CD4-positive, alpha-beta memory T cell (primary cell): Measurements from ENCODE around the gene SLC17A9. TPM values are rescaled to one million over a fixed set of nuclear protein-coding genes. Genes with fewer than 3 reads are reported as not detected.
A peak's percentile ranks its signal among the peaks of the same experiment; 100 is the strongest.

Experiments used
- CTCF ChIA-PET: fragments of 350-600 bp; sonication (Branson Sonifier 250); formaldehyde crosslinking; loops from one replicate; lab custom pipeline; 2021; ENCODE audit warnings: inconsistent platforms; ENCODE audit not compliant: partially characterized antibody; lab: Charles Lee
- POLR2A ChIA-PET: fragments of 350-600 bp; sonication (Branson Sonifier 250); formaldehyde crosslinking; loops from one replicate; lab custom pipeline; 2021; ENCODE audit not compliant: partially characterized antibody; lab: Charles Lee
- DNase-seq, 5 donors: peaks; one replicate each; pipeline versions ENCODE4 v3.0.0 to v3.0.0-alpha.2; 2020 to 2022; ENCODE audit warnings: mixed read lengths in 1 of 5
- H3K27ac ChIP-seq: one replicate; pipeline ENCODE4 v1.7.0; 2013; ENCODE audit warnings: low read depth, low read length
- H3K27me3 ChIP-seq: 2 replicates; pipeline ENCODE4 v1.7.0; 2013; ENCODE audit warnings: mild to moderate bottlenecking, low read length, moderate library complexity; ENCODE audit not compliant: insufficient read depth
- H3K36me3 ChIP-seq: 2 replicates; pipeline ENCODE4 v1.7.0; 2013; ENCODE audit warnings: mild to moderate bottlenecking, low read length, moderate library complexity; ENCODE audit not compliant: insufficient read depth
- H3K4me1 ChIP-seq: 2 replicates; pipeline ENCODE4 v1.7.0; 2013; ENCODE audit warnings: mild to moderate bottlenecking, low read length, moderate library complexity; ENCODE audit not compliant: insufficient read depth
- H3K4me3 ChIP-seq, 2 donors: one replicate each; pipeline ENCODE4 v1.7.0; 2013; ENCODE audit warnings: low read length in 2 of 2, mild to moderate bottlenecking in 1 of 2
- H3K9me3 ChIP-seq, 2 donors: one replicate each; pipeline ENCODE4 v1.7.0; 2013; ENCODE audit warnings: low read length in 2 of 2, control low read depth in 1 of 2; ENCODE audit not compliant: control insufficient read depth in 1 of 2
- H3K27ac Mint-ChIP-seq, 7 donors: one replicate each; pipeline ENCODE4 v1.8.0; 2020 to 2021; ENCODE audit warnings: mixed read lengths in 7 of 7, mild to moderate bottlenecking in 6 of 7, inconsistent platforms in 3 of 7, moderate library complexity in 3 of 7
- H3K27me3 Mint-ChIP-seq, 2 donors: one replicate each; pipeline ENCODE4 v1.8.0; 2020 to 2021; ENCODE audit warnings: mixed read lengths in 2 of 2
- H3K36me3 Mint-ChIP-seq, 2 donors: one replicate each; pipeline ENCODE4 v1.8.0; 2020 to 2021; ENCODE audit warnings: mixed read lengths in 2 of 2, inconsistent platforms in 1 of 2, mild to moderate bottlenecking in 1 of 2
- H3K4me1 Mint-ChIP-seq, 4 donors: one replicate each; pipeline ENCODE4 v1.8.0; 2020 to 2021; ENCODE audit warnings: mixed read lengths in 4 of 4, mild to moderate bottlenecking in 1 of 4
- H3K4me3 Mint-ChIP-seq, 8 donors: one replicate each; pipeline ENCODE4 v1.8.0; 2020 to 2021; ENCODE audit warnings: mixed read lengths in 8 of 8, mild to moderate bottlenecking in 7 of 8, moderate library complexity in 6 of 8, inconsistent platforms in 3 of 8
- H3K9me3 Mint-ChIP-seq, 8 donors: one replicate each; pipeline ENCODE4 v1.8.0; 2020 to 2021; ENCODE audit warnings: mixed read lengths in 8 of 8, mild to moderate bottlenecking in 5 of 8, inconsistent platforms in 3 of 8, moderate library complexity in 1 of 8
- intact Hi-C: fragments of 100-400 bp; cut with micrococcal nuclease; formaldehyde crosslinking; loops from one replicate; pipeline ENCODE4 v1.15.1; 2023
- polyA plus RNA-seq, 2 donors: library from polyadenylated mRNA; unstranded; fragments of 300-500 nt; fragmentation: Illumina TruSeq; gene quantifications; one replicate each; pipeline ENCODE4 v1.2.3, GENCODE V29; 2021
- total RNA-seq, 2 experiments: library from RNA; stranded (reverse); gene quantifications; one replicate each; pipeline ENCODE4 v1.2.3, GENCODE V29; 2021

SLC17A9 gene
- total and polyA plus RNA-seq, 4 experiments from 2014 or later = 0.13 to 2.4 (median 2.1) TPM; not detected in 1

GRCh38 chr20:62949962-62950361 is 2.5 kb upstream of the SLC17A9 start:
- no peak overlapping the region for H3K4me3 ChIP-seq
- intact Hi-C loops = loop anchor here (10.0 kb wide), 1 partner anchor 55 kb away; the partner anchor contains the start of gene BHLHE23
- no peak overlapping the region for H3K27ac ChIP-seq
- peak overlapping the region in 1 of 8 donors; percentile 39 for H3K4me3 Mint-ChIP-seq
- H3K27me3 ChIP-seq = no peaks in the 10 kb centered on the region
- peaks cover 24 to 46% of the 10 kb centered on the region in 2 donors for H3K36me3 Mint-ChIP-seq
- peaks cover 37% of the 10 kb centered on the region for H3K36me3 ChIP-seq
- CTCF ChIA-PET = interaction anchor here (1.6 to 1.8 kb wide), 2 partner anchors 31 to 49 kb away, joined by 4 read pairs; no protein-coding TSS in a partner anchor
- H3K4me1 Mint-ChIP-seq = peaks cover 11 to 31% (median 24%) of the 10 kb centered on the region in 4 donors
- H3K9me3 Mint-ChIP-seq = no peaks in the 10 kb centered on the region
- peaks cover 28% of the 10 kb centered on the region for H3K4me1 ChIP-seq
- POLR2A ChIA-PET = interaction anchor here (1.0 to 2.3 kb wide), 4 partner anchors 12 to 46 kb away, joined by 3 to 12 read pairs (median 3); partner anchors contain the start of gene GID8
- no peaks in the 10 kb centered on the region for H3K27me3 Mint-ChIP-seq
- no peak overlapping the region for H3K27ac Mint-ChIP-seq
- DNase-seq = no peak
- H3K9me3 ChIP-seq = no peaks in the 10 kb centered on the region

GRCh38 chr20:62950741-62951140 is 1.8 kb upstream of the SLC17A9 start:
- DNase-seq = no peak
- H3K27me3 Mint-ChIP-seq = no peaks in the 10 kb centered on the region
- ChIA-PET POLR2A (interaction anchor here (1.0 kb wide), 1 partner anchor 13 kb away, joined by 6 read pairs; the partner anchor contains the start of gene GID8), CTCF (interaction anchor here (1.6 kb wide), 1 partner anchor 49 kb away, joined by 4 read pairs; no protein-coding TSS in a partner anchor)
- no peaks in the 10 kb centered on the region for H3K9me3 Mint-ChIP-seq
- Histone ChIP-seq H3K36me3 (peaks cover 31% of the 10 kb centered on the region), H3K4me3 (no peak overlapping the region), H3K27me3 (no peaks in the 10 kb centered on the region), H3K27ac (no peak overlapping the region), H3K4me1 (peaks cover 28% of the 10 kb centered on the region), H3K9me3 (no peaks in the 10 kb centered on the region)
- peaks cover 11 to 31% (median 24%) of the 10 kb centered on the region in 4 donors for H3K4me1 Mint-ChIP-seq
- H3K4me3 Mint-ChIP-seq = peak overlapping the region in 1 of 8 donors; percentile 9
- peaks cover 19 to 38% of the 10 kb centered on the region in 2 donors for H3K36me3 Mint-ChIP-seq
- intact Hi-C loops = loop anchor here (10.0 kb wide), 1 partner anchor 54 kb away; the partner anchor contains the start of gene BHLHE23
- H3K27ac Mint-ChIP-seq = peak overlapping the region in 2 of 7 donors; percentile 5 to 37

GRCh38 chr20:62951143-62951895 is 1.2 kb upstream of the SLC17A9 start:
- Mint-ChIP-seq H3K9me3 (no peaks in the 10 kb centered on the region), H3K27ac (peak overlapping the region in 3 of 7 donors; percentile 29 to 53 (median 41)), H3K4me3 (peak overlapping the region in 2 of 8 donors; percentile 25 to 50), H3K4me1 (peaks cover 11 to 31% (median 24%) of the 10 kb centered on the region in 4 donors), H3K36me3 (peaks cover 19 to 32% of the 10 kb centered on the region in 2 donors), H3K27me3 (no peaks in the 10 kb centered on the region)
- H3K36me3 ChIP-seq = peaks cover 25% of the 10 kb centered on the region
- peaks cover 28% of the 10 kb centered on the region for H3K4me1 ChIP-seq
- DNase-seq = no peak
- ChIA-PET CTCF (interaction anchor here (0.6 to 1.6 kb wide), 2 partner anchors 11 to 50 kb away, joined by 3 to 4 read pairs; no protein-coding TSS in a partner anchor), POLR2A (interaction anchor here (1.0 kb wide), 1 partner anchor 13 kb away, joined by 6 read pairs; the partner anchor contains the start of gene GID8)
- intact Hi-C loops = loop anchor here (10.0 kb wide), 1 partner anchor 53 kb away; the partner anchor contains the start of gene BHLHE23
- no peaks in the 10 kb centered on the region for H3K9me3 ChIP-seq
- H3K4me3 ChIP-seq = no peak overlapping the region
- no peak overlapping the region for H3K27ac ChIP-seq
- no peaks in the 10 kb centered on the region for H3K27me3 ChIP-seq

GRCh38 chr20:62951896-62952372 is 575 bp upstream of the SLC17A9 start:
- H3K27ac Mint-ChIP-seq = peak overlapping the region in 3 of 7 donors; percentile 35 to 75 (median 72)
- peak overlapping the region in 2 of 8 donors; percentile 4 to 65 for H3K4me3 Mint-ChIP-seq
- Histone ChIP-seq H3K4me1 (peaks cover 28% of the 10 kb centered on the region), H3K9me3 (no peaks in the 10 kb centered on the region), H3K27me3 (no peaks in the 10 kb centered on the region), H3K27ac (no peak overlapping the region), H3K36me3 (peaks cover 19% of the 10 kb centered on the region), H3K4me3 (no peak overlapping the region)
- POLR2A ChIA-PET = interaction anchor here (1.0 kb wide), 1 partner anchor 14 kb away, joined by 6 read pairs; the partner anchor contains the start of gene GID8
- peaks cover 11 to 31% (median 24%) of the 10 kb centered on the region in 4 donors for H3K4me1 Mint-ChIP-seq
- DNase-seq = no peak
- no peaks in the 10 kb centered on the region for H3K9me3 Mint-ChIP-seq
- peaks cover 19 to 26% of the 10 kb centered on the region in 2 donors for H3K36me3 Mint-ChIP-seq
- no peaks in the 10 kb centered on the region for H3K27me3 Mint-ChIP-seq
- intact Hi-C loops = loop anchor here (10.0 kb wide), 1 partner anchor 53 kb away; the partner anchor contains the start of gene BHLHE23
- CTCF ChIA-PET = interaction anchor here (0.6 kb wide), 1 partner anchor 12 kb away, joined by 3 read pairs; no protein-coding TSS in a partner anchor

GRCh38 chr20:62952968-62953838 is 694 bp downstream of the SLC17A9 start:
- peaks cover 9 to 14% of the 10 kb centered on the region in 2 donors for H3K36me3 Mint-ChIP-seq
- CTCF ChIA-PET = interaction anchor here (0.8 to 3.7 kb wide), 11 partner anchors 15 to 63 kb away, joined by 3 to 21 read pairs (median 7); partner anchors contain the start of gene GID8
- intact Hi-C loops = loop anchor here (10.0 kb wide), 1 partner anchor 52 kb away; the partner anchor contains the start of gene BHLHE23
- no peaks in the 10 kb centered on the region for H3K9me3 Mint-ChIP-seq
- H3K4me3 ChIP-seq = peak overlapping the region; percentile 17 to 27
- no peaks in the 10 kb centered on the region for H3K27me3 Mint-ChIP-seq
- H3K4me3 Mint-ChIP-seq = peak overlapping the region; percentile 45 to 93 (median 83)
- H3K27me3 ChIP-seq = no peaks in the 10 kb centered on the region
- peaks cover 11 to 31% (median 24%) of the 10 kb centered on the region in 4 donors for H3K4me1 Mint-ChIP-seq
- peaks cover 28% of the 10 kb centered on the region for H3K4me1 ChIP-seq
- peak overlapping the region; percentile 57 for H3K27ac ChIP-seq
- DNase-seq = no peak
- POLR2A ChIA-PET = interaction anchor here (0.6 to 3.7 kb wide), 19 partner anchors 9 to 686 kb away, joined by 3 to 66 read pairs (median 6); partner anchors contain the start of genes DIDO1, GID8 and TCFL5
- peaks cover 7% of the 10 kb centered on the region for H3K36me3 ChIP-seq
- H3K9me3 ChIP-seq = no peaks in the 10 kb centered on the region
- H3K27ac Mint-ChIP-seq = peak overlapping the region; percentile 92 to 95 (median 93)
